Fibroblast of lung (primary cell): ENCODE results near the gene USP13.

Experiments
- CTCF ChIP-seq, 2 donors: IDR thresholded peaks in 1 of 2; conservative IDR thresholded peaks in 1 of 2; 1 replicate in 1 of 2; 2 replicates in 1 of 2; pipeline ENCODE4 v1.5.1; 2011 to 2012; ENCODE audit warnings: low read length in 2 of 2, control low read depth in 1 of 2, inconsistent platforms in 1 of 2, low read depth in 1 of 2, mild to moderate bottlenecking in 1 of 2
- EZH2 ChIP-seq: IDR thresholded peaks from 2 replicates; pipeline ENCODE4 v1.5.1; 2012; ENCODE audit warnings: low read length, control low read depth, mild to moderate bottlenecking; ENCODE audit errors: missing control alignments

- TF ChIP-seq CTCF (conservative IDR thresholded peaks at IDR 0.05 in 1 of 2, IDR thresholded peaks at IDR 0.05 in 1 of 2; ENCODE audit: low read depth in 1 of 2, low read length in 2 of 2) = no peak
- TF ChIP-seq EZH2 = no peak
Observed at GRCh38 chr3:179646177-179646576, 6.7 kb upstream of the USP13 start.
